ENCODE results near the gene FUT2. TPM values are rescaled to one million over a fixed set of nuclear protein-coding genes. Genes with fewer than 3 reads are reported as not detected.
A peak's percentile ranks its signal among the peaks of the same experiment; 100 is the strongest.

Gene FUT2
- total RNA-seq, 1 donor from 2014 or later: 2.4 TPM

GRCh38 chr19:48724796-48725753, 29.3 kb downstream of the FUT2 start:
- H3K27ac Mint-ChIP-seq: no peak overlapping the region
- peaks cover 4% of the 10 kb centered on the region for H3K27me3 Mint-ChIP-seq
- no peak for TF ChIP-seq CTCF (IDR thresholded peaks at IDR 0.05; ENCODE audit: unreplicated experiment)
- H3K4me3 Mint-ChIP-seq (ENCODE audit: low read depth): no peak overlapping the region
- peaks cover 1% of the 10 kb centered on the region for H3K4me1 Mint-ChIP-seq (ENCODE audit: low read depth)
- peaks cover 4% of the 10 kb centered on the region for H3K9me3 Mint-ChIP-seq (ENCODE audit: low read depth)
- no peaks in the 10 kb centered on the region for H3K36me3 Mint-ChIP-seq (ENCODE audit: insufficient read depth)
- DNase-seq (ENCODE audit: low spot score, unreplicated experiment): no peak

GRCh38 chr19:48726556-48726955, 30.8 kb downstream of the FUT2 start:
- H3K27me3 Mint-ChIP-seq: peaks cover 8% of the 10 kb centered on the region
- DNase-seq (ENCODE audit: low spot score, unreplicated experiment): no peak
- no peak overlapping the region for H3K4me3 Mint-ChIP-seq (ENCODE audit: low read depth)
- no peak for TF ChIP-seq CTCF (IDR thresholded peaks at IDR 0.05; ENCODE audit: unreplicated experiment)
- peaks cover 4% of the 10 kb centered on the region for H3K9me3 Mint-ChIP-seq (ENCODE audit: low read depth)
- H3K4me1 Mint-ChIP-seq (ENCODE audit: low read depth): no peaks in the 10 kb centered on the region
- no peak overlapping the region for H3K27ac Mint-ChIP-seq
- H3K36me3 Mint-ChIP-seq (ENCODE audit: insufficient read depth): peaks cover 2% of the 10 kb centered on the region

- TF ChIP-seq CTCF (IDR thresholded peaks at IDR 0.05; ENCODE audit: unreplicated experiment): peak; percentile 32
- peaks cover 15% of the 10 kb centered on the region for H3K27me3 Mint-ChIP-seq
- no peaks in the 10 kb centered on the region for H3K4me1 Mint-ChIP-seq (ENCODE audit: low read depth)
- H3K36me3 Mint-ChIP-seq (ENCODE audit: insufficient read depth): peaks cover 2% of the 10 kb centered on the region
- H3K9me3 Mint-ChIP-seq (ENCODE audit: low read depth): peaks cover 4% of the 10 kb centered on the region
- no peak overlapping the region for H3K4me3 Mint-ChIP-seq (ENCODE audit: low read depth)
- H3K27ac Mint-ChIP-seq: no peak overlapping the region
- no peak for DNase-seq (ENCODE audit: low spot score, unreplicated experiment)
Observed at GRCh38 chr19:48728911-48729664, 33.3 kb downstream of the FUT2 start.

- Mint-ChIP-seq H3K36me3 (ENCODE audit: insufficient read depth) (peaks cover 4% of the 10 kb centered on the region), H3K9me3 (ENCODE audit: low read depth) (peaks cover 1% of the 10 kb centered on the region), H3K4me1 (ENCODE audit: low read depth) (peaks cover 3% of the 10 kb centered on the region), H3K27ac (no peak overlapping the region), H3K27me3 (peaks cover 21% of the 10 kb centered on the region), H3K4me3 (ENCODE audit: low read depth) (no peak overlapping the region)
- no peak for TF ChIP-seq CTCF (IDR thresholded peaks at IDR 0.05; ENCODE audit: unreplicated experiment)
- DNase-seq (ENCODE audit: low spot score, unreplicated experiment): no peak
Observed at GRCh38 chr19:48731452-48731851, 35.7 kb downstream of the FUT2 start.

GRCh38 chr19:48734625-48735024, 38.9 kb downstream of the FUT2 start:
- H3K4me1 Mint-ChIP-seq (ENCODE audit: low read depth): peaks cover 6% of the 10 kb centered on the region
- DNase-seq (ENCODE audit: low spot score, unreplicated experiment): no peak
- no peak for TF ChIP-seq CTCF (IDR thresholded peaks at IDR 0.05; ENCODE audit: unreplicated experiment)
- H3K27ac Mint-ChIP-seq: peak overlapping the region; percentile 15
- H3K9me3 Mint-ChIP-seq (ENCODE audit: low read depth): no peaks in the 10 kb centered on the region
- peaks cover 18% of the 10 kb centered on the region for H3K27me3 Mint-ChIP-seq
- H3K4me3 Mint-ChIP-seq (ENCODE audit: low read depth): peak overlapping the region; percentile 67
- H3K36me3 Mint-ChIP-seq (ENCODE audit: insufficient read depth): peaks cover 4% of the 10 kb centered on the region
